Liver (tissue), 3 donors: ENCODE measurements around the gene GRK7.
"Not testable (repeated sequence)": the region's sequence is repeated elsewhere in the genome, so short reads cannot be mapped to it uniquely, and the experiment has no call there.

Source experiments
- ATF3 ChIP-seq: IDR thresholded peaks from 2 replicates; pipeline ENCODE4 v1.6.1; 2016; ENCODE audit warnings: antibody characterized with exemption
- CTCF ChIP-seq: fragments of 150-350 bp; IDR thresholded peaks from 2 replicates; pipeline ENCODE4 v1.5.1; 2017; ENCODE audit warnings: improper control_type of control experiment, low read depth, low read length; ENCODE audit not compliant: missing input control
- FOXA1 ChIP-seq: IDR thresholded peaks from 2 replicates; pipeline ENCODE4 v1.6.1; 2016; ENCODE audit warnings: antibody characterized with exemption
- FOXA2 ChIP-seq: IDR thresholded peaks from 2 replicates; pipeline ENCODE4 v1.6.1; 2016; ENCODE audit warnings: antibody characterized with exemption
- GABPA ChIP-seq, 2 donors: IDR thresholded peaks in 1 of 2; conservative IDR thresholded peaks in 1 of 2; 2 replicates each; pipeline ENCODE4 v1.6.1; 2016; ENCODE audit warnings: antibody characterized with exemption in 2 of 2, mild to moderate bottlenecking in 1 of 2, moderate library complexity in 1 of 2
- HNF4G ChIP-seq: IDR thresholded peaks from 2 replicates; pipeline ENCODE4 v1.6.1; 2016; ENCODE audit warnings: antibody characterized with exemption
- JUND ChIP-seq, 2 donors: IDR thresholded peaks; 2 replicates each; pipeline ENCODE4 v1.6.1; 2016; ENCODE audit warnings: antibody characterized with exemption in 2 of 2
- MAX ChIP-seq: IDR thresholded peaks from 2 replicates; pipeline ENCODE4 v1.6.1; 2016; ENCODE audit warnings: antibody characterized with exemption
- RAD21 ChIP-seq, 2 donors: IDR thresholded peaks; 2 replicates each; pipeline ENCODE4 v1.6.1; 2016; ENCODE audit warnings: antibody characterized with exemption in 2 of 2, mild to moderate bottlenecking in 2 of 2
- REST ChIP-seq: IDR thresholded peaks from 2 replicates; pipeline ENCODE4 v1.6.1; 2016; ENCODE audit warnings: antibody characterized with exemption, mild to moderate bottlenecking
- RXRA ChIP-seq, 2 donors: IDR thresholded peaks; 2 replicates each; pipeline ENCODE4 v1.6.1; 2017 to 2018; ENCODE audit warnings: antibody characterized with exemption in 2 of 2, mild to moderate bottlenecking in 1 of 2
- SP1 ChIP-seq: IDR thresholded peaks from 2 replicates; pipeline ENCODE4 v1.6.1; 2018; ENCODE audit warnings: antibody characterized with exemption, mild to moderate bottlenecking
- TAF1 ChIP-seq: conservative IDR thresholded peaks from 2 replicates; pipeline ENCODE4 v1.6.1; 2016; ENCODE audit warnings: antibody characterized with exemption, mild to moderate bottlenecking
- YY1 ChIP-seq: IDR thresholded peaks from 2 replicates; pipeline ENCODE4 v1.6.1; 2016; ENCODE audit warnings: antibody characterized with exemption, mild to moderate bottlenecking
- donor health status: healthy.
- donor health status: healthy.

GRCh38 chr3:141788750-141789149 is 25.5 kb downstream of the GRK7 start:
- not testable (repeated sequence) for TF ChIP-seq MAX; CTCF; GABPA (IDR thresholded peaks at IDR 0.05 in 1 of 2, conservative IDR thresholded peaks at IDR 0.05 in 1 of 2); YY1; REST; TAF1; JUND (IDR thresholded peaks at IDR 0.05); RXRA (IDR thresholded peaks at IDR 0.05); FOXA2; FOXA1; RAD21 (IDR thresholded peaks at IDR 0.05); ATF3; SP1; HNF4G
